Thyroid gland (tissue), 4 donors: ENCODE measurements around the gene ESPN. TPM values are rescaled to one million over a fixed set of nuclear protein-coding genes. Genes with fewer than 3 reads are reported as not detected.

ENCODE experiments used
- DNase-seq, 2 donors: peaks; one replicate each; pipeline ENCODE4 v3.0.0-alpha.2; 2019
- H3K27ac ChIP-seq, 3 donors: fragments of 200-600 bp; sonication (generic); 1 replicate in 2 of 3; 2 replicates in 1 of 3; pipeline ENCODE4 v1.5.1; 2016 to 2019; ENCODE audit warnings: mild to moderate bottlenecking in 1 of 3, moderate library complexity in 1 of 3
- H3K27me3 ChIP-seq: fragments of 200-600 bp; sonication (generic); one replicate; pipeline ENCODE4 v1.5.1; 2019
- H3K36me3 ChIP-seq, 2 donors: fragments of 200-600 bp; sonication (generic); one replicate each; pipeline ENCODE4 v1.5.1; 2016 to 2019
- H3K4me1 ChIP-seq, 2 donors: fragments of 200-600 bp; sonication (generic); one replicate each; pipeline ENCODE4 v1.5.1; 2017 to 2019
- H3K4me3 ChIP-seq, 3 donors: fragments of 200-600 bp; sonication (generic); replicated peaks in 1 of 3; 1 replicate in 2 of 3; 2 replicates in 1 of 3; pipeline ENCODE4 v1.5.1; 2016; ENCODE audit warnings: mild to moderate bottlenecking in 1 of 3
- H3K9me3 ChIP-seq: fragments of 200-600 bp; sonication (generic); one replicate; pipeline ENCODE4 v1.5.1; 2017
- CTCF ChIP-seq, 6 experiments: fragments of 200-600 bp in 3 of 6; fragments of 450-650 bp in 3 of 6; sonication (generic) in 3 of 6; IDR thresholded peaks; one replicate each; pipeline ENCODE4 v1.5.1; 2016 to 2019; ENCODE audit warnings: antibody characterized with exemption in 6 of 6, mild to moderate bottlenecking in 2 of 6, inconsistent platforms in 1 of 6, moderate library complexity in 1 of 6
- POLR2A ChIP-seq, 2 donors: fragments of 450-650 bp; IDR thresholded peaks; one replicate each; pipeline ENCODE4 v1.6.1; 2017; ENCODE audit warnings: antibody characterized with exemption in 2 of 2, mild to moderate bottlenecking in 2 of 2, moderate library complexity in 1 of 2
- whole genome bisulfite sequencing, 2 donors: methylation state at CpG; one replicate each; pipeline ENCODE4 v1.1.5; 2017; 5-methylcytosine and 5-hydroxymethylcytosine counted together
- intact Hi-C: fragments of 100-400 bp; cut with DNase I; formaldehyde crosslinking; loops from one replicate; pipeline ENCODE4 v1.15.1; 2023
- total RNA-seq, 4 donors: library from RNA; depleted of rRNA; stranded (reverse); fragments of >200 nt; gene quantifications; one replicate each; pipeline ENCODE4 v1.2.3, GENCODE V29; 2016

ESPN gene
- total RNA-seq, 4 donors from 2014 or later, result 0.67 to 5.2 TPM; not detected in 2

- peaks cover 47% of the 10 kb centered on the region for H3K27me3 ChIP-seq
- no peak overlapping the region for H3K4me3 ChIP-seq
- intact Hi-C loops, result no loop called here
- H3K27ac ChIP-seq, result no peak overlapping the region
- DNase-seq, result no peak
- H3K36me3 ChIP-seq, result no peaks in the 10 kb centered on the region
- WGBS, 2 donors, result 6 to 7% methylated on average over 27 to 29 of the region's 35 CpGs
- H3K9me3 ChIP-seq, result no peaks in the 10 kb centered on the region
- peaks cover 23 to 41% of the 10 kb centered on the region in 2 donors for H3K4me1 ChIP-seq
- no peak for TF ChIP-seq CTCF (IDR thresholded peaks at IDR 0.05)
- TF ChIP-seq POLR2A (IDR thresholded peaks at IDR 0.05), result no peak
Observed at GRCh38 chr1:6424000-6424565, 493 bp upstream of the ESPN start.

GRCh38 chr1:6425658-6426057 lies 1.1 kb downstream of the ESPN start:
- DNase-seq, result no peak
- 73 to 80% methylated on average over 5 to 6 of the region's 6 CpGs for WGBS, 2 donors
- intact Hi-C loops, result no loop called here

GRCh38 chr1:6426277-6426971 lies 1.8 kb downstream of the ESPN start:
- TF ChIP-seq POLR2A (IDR thresholded peaks at IDR 0.05), result no peak
- TF ChIP-seq CTCF (IDR thresholded peaks at IDR 0.05), result no peak
- Histone ChIP-seq H3K27me3 (peaks cover 24% of the 10 kb centered on the region), H3K9me3 (no peaks in the 10 kb centered on the region), H3K36me3 (no peaks in the 10 kb centered on the region), H3K27ac (no peak overlapping the region), H3K4me1 (peaks cover 13 to 25% of the 10 kb centered on the region in 2 donors), H3K4me3 (no peak overlapping the region)
- no peak for DNase-seq
- intact Hi-C loops, result no loop called here
- 85 to 86% methylated on average over 5 to 9 of the region's 9 CpGs for WGBS, 2 donors

More at GRCh38 chr1:6425658-6426057, 1.1 kb downstream of the ESPN start:
- no peaks in the 10 kb centered on the region for H3K9me3 ChIP-seq
- peaks cover 31% of the 10 kb centered on the region for H3K27me3 ChIP-seq
- no peak overlapping the region for H3K27ac ChIP-seq
- H3K4me3 ChIP-seq, result no peak overlapping the region
- peaks cover 13 to 25% of the 10 kb centered on the region in 2 donors for H3K4me1 ChIP-seq
- TF ChIP-seq CTCF (IDR thresholded peaks at IDR 0.05) (no peak), POLR2A (IDR thresholded peaks at IDR 0.05) (no peak)
- no peaks in the 10 kb centered on the region for H3K36me3 ChIP-seq

GRCh38 chr1:6426972-6427350 lies 2.4 kb downstream of the ESPN start:
- H3K9me3 ChIP-seq, result no peaks in the 10 kb centered on the region
- peaks cover 13 to 25% of the 10 kb centered on the region in 2 donors for H3K4me1 ChIP-seq
- no peak overlapping the region for H3K27ac ChIP-seq
- 89 to 94% methylated on average over 7 to 10 of the region's 10 CpGs for WGBS, 2 donors
- TF ChIP-seq CTCF (IDR thresholded peaks at IDR 0.05), result no peak
- peaks cover 23% of the 10 kb centered on the region for H3K27me3 ChIP-seq
- no peaks in the 10 kb centered on the region for H3K36me3 ChIP-seq
- no peak overlapping the region for H3K4me3 ChIP-seq
- intact Hi-C loops, result no loop called here
- no peak for DNase-seq
